HCT116 (cell line): ENCODE data around the gene MTARC2.

ENCODE experiments used
- CTCF ChIP-seq, 3 experiments: fragments of 200-600 bp in 1 of 3; sonication (generic) in 1 of 3; IDR thresholded peaks in 2 of 3; conservative IDR thresholded peaks in 1 of 3; 2 replicates each; pipeline ENCODE4 v1.5.1; 2012 to 2017; ENCODE audit warnings: low read depth in 2 of 3, low read length in 2 of 3, antibody characterized with exemption in 1 of 3, borderline replicate concordance in 1 of 3, control low read depth in 1 of 3, mild to moderate bottlenecking in 1 of 3, mixed read lengths in 1 of 3, mixed run types in 1 of 3, moderate library complexity in 1 of 3; ENCODE audit not compliant: insufficient read depth in 1 of 3
- ELF1 ChIP-seq: IDR thresholded peaks from 2 replicates; pipeline ENCODE4 v1.6.1; 2012; ENCODE audit warnings: low read depth, borderline replicate concordance
- POLR2A ChIP-seq: IDR thresholded peaks from 2 replicates; pipeline ENCODE4 v1.7.0; 2011; ENCODE audit warnings: borderline replicate concordance; ENCODE audit not compliant: insufficient read depth, insufficient read length; ENCODE audit errors: extremely low read depth
- SP1 ChIP-seq: IDR thresholded peaks from 2 replicates; pipeline ENCODE4 v1.6.1; 2012; ENCODE audit warnings: low read depth
- YY1 ChIP-seq: IDR thresholded peaks from 2 replicates; pipeline ENCODE4 v1.6.1; 2011; ENCODE audit warnings: low read length, low read depth, moderate library complexity, mild to moderate bottlenecking; ENCODE audit not compliant: insufficient replicate concordance; ENCODE audit errors: extremely low read depth

- TF ChIP-seq POLR2A (no peak), SP1 (no peak), CTCF (IDR thresholded peaks at IDR 0.05 in 2 of 3, conservative IDR thresholded peaks at IDR 0.05 in 1 of 3; ENCODE audit: borderline replicate concordance in 1 of 3, insufficient read depth in 1 of 3, low read depth in 2 of 3, low read length in 2 of 3) (no peak), YY1 (no peak), ELF1 (no peak)
Observed at GRCh38 chr1:220797044-220797443, 48.9 kb downstream of the MTARC2 start.
